NOMO-1 treated with DMSO at 0.1 percent for 48 hours (cell line): ENCODE measurements around the gene ARL8B.

Experiments
- DNase-seq: peaks from one replicate; lab custom pipeline; 2025; ENCODE audit not compliant: unreplicated experiment; lab: John Stamatoyannopoulos, UW

Gene ARL8B

GRCh38 chr3:5205165-5205941, 83.3 kb downstream of the ARL8B start:
- DNase-seq = no peak

- no peak for DNase-seq
Observed at GRCh38 chr3:5210926-5211325, 88.8 kb downstream of the ARL8B start.

- DNase-seq = no peak
Observed at GRCh38 chr3:5212628-5213573, 90.8 kb downstream of the ARL8B start.

GRCh38 chr3:5213574-5213966, 91.5 kb downstream of the ARL8B start:
- DNase-seq = no peak

- no peak for DNase-seq
Observed at GRCh38 chr3:5214352-5214751, 92.3 kb downstream of the ARL8B start.

- DNase-seq = no peak
Observed at GRCh38 chr3:5217824-5218595, 95.9 kb downstream of the ARL8B start.

- DNase-seq = no peak
Observed at GRCh38 chr3:5218815-5219214, 96.7 kb downstream of the ARL8B start.

- DNase-seq = no peak
Observed at GRCh38 chr3:5219216-5219615, 97.1 kb downstream of the ARL8B start.

- no peak for DNase-seq
Observed at GRCh38 chr3:5220193-5220592, 98.1 kb downstream of the ARL8B start.

- DNase-seq = no peak
Observed at GRCh38 chr3:5220667-5221431, 98.8 kb downstream of the ARL8B start.

- DNase-seq = no peak
Observed at GRCh38 chr3:5221701-5222100, 99.6 kb downstream of the ARL8B start.

GRCh38 chr3:5222283-5223005, 100.4 kb downstream of the ARL8B start:
- DNase-seq = no peak

- DNase-seq = peak; percentile 62
Observed at GRCh38 chr3:5226783-5227182, 104.7 kb downstream of the ARL8B start.

GRCh38 chr3:5227812-5228211, 105.7 kb downstream of the ARL8B start:
- DNase-seq = no peak

GRCh38 chr3:5229414-5229813, 107.3 kb downstream of the ARL8B start:
- no peak for DNase-seq
